Renal cortex interstitium (tissue), 11 donors: ENCODE results near the gene MCU. TPM values are rescaled to one million over a fixed set of nuclear protein-coding genes. Genes with fewer than 3 reads are reported as not detected.
"Not testable (repeated sequence)": the region's sequence is repeated elsewhere in the genome, so short reads cannot be mapped to it uniquely, and the experiment has no call there.

Source experiments
- DNase-seq, 11 donors: peaks; one replicate each; pipeline ENCODE4 v3.0.0-alpha.2; 2013; ENCODE audit warnings: low read depth in 9 of 11, low spot score in 4 of 11; ENCODE audit errors: extremely low read depth in 1 of 11
- polyA plus RNA-seq, 3 donors: library from polyadenylated mRNA; unstranded; fragments of 120-200 nt; gene quantifications; one replicate each; pipeline ENCODE4 v1.2.1, GENCODE V29; 2013; ENCODE audit not compliant: insufficient read length in 3 of 3

The MCU gene
- polyA plus RNA-seq, 3 donors = 41.0 to 51.6 (median 44.1) TPM

DNA sequence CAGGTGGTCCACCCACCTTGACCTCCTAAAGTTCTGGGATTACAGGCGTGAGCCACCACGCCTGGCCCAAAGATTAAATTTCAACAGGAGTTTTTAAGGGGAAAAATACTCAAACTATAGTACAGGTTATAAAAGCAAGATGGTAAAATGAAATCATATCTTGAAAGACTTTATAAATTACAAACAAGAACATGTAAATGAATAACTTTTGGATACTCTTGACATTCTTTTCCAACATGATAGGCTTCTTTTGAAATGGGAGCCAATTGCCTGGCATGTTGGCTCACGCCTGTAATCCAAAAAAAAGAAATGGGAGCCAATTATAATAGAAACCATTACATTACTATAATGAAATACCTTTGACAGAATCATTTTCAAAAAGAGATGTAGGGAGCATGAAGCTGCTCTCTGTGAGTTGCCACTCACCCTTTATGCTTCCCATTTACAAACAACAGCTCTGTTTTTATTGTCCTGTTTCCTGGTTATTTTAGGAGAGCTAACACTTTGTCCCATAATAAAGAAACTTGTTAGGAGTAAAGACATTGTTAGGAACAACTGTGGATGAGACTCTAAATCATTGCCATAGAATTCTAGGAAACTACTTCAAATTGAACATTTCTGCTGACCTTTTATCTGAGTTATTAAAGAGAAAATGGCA lies 24.6 kb upstream of the MCU start:
- DNase-seq = no peak

DNA sequence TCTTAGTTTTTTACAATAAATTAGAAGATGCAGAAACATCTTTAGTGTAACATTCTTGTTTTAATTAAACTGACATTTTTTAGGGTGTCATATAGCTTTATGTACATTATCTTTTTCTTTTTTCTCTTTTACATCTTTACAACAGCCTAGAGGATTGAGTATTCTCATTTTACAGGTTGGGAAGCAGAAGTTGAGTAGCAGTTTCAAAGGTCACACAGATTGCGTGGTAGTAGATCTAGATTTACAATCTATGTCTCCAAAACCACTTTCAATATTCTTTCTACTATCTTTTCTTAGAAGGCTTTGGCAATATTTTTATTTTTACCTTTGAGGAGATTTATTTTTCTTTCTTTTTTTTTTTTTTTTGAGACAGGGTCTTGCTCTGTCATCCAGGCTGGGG lies 18.7 kb upstream of the MCU start:
- DNase-seq = no peak

DNA sequence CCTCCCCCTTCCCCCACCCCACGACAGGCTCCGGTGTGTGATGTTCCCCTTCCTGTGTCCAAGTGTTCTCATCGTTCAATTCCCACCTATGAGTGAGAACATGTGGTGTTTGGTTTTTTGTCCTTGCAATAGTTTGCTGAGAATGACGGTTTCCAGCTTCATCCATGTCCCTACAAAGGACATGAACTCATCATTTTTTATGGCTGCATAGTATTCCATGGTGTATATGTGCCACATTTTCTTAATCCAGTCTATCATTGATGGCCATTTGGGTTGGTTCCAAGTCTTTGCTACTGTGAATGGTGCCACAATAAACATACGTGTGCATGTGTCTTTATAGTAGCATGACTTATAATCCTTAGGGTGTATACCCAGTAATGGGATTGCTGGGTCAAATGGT lies 17.8 kb upstream of the MCU start:
- DNase-seq = not testable (repeated sequence)

DNA sequence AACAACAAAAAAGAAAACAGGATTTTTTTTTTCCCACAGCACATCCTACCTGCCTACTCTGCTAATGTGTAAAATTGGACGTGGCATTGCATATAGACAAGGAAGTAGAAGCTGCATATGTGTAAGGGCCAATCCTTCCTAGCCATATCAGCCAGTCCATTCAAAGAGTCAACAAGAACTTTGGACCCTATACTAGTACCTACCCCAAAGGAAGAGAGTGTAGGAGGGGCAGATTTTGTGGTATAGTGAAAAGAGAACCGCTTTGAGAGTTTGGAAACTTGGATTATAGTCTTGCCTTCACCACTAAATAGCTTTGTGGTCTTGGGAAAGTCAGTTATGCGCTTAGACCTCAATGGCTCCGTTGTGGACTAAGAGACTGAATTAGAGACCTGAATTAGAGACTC lies 12.1 kb upstream of the MCU start:
- DNase-seq = no peak

DNA sequence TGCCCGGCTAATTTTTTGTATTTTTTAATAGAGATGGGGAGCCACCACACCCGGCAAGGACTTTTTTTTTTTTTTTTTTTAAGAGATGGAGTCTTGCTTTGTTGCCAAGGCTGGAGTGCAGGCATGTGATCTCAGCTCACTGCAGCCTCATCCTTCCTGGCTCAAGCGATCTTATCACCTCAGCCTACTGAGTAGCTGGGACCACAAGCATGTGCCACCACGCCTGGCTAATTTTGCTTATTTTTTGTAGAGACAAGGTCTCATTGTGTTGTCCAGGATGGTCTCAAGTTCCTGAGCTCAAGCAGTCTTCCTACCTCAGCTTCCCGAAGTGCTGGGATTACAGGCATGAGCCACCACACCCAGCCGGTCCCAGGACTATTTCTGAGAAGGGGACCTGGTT lies 9.3 kb upstream of the MCU start:
- DNase-seq = no peak

DNA sequence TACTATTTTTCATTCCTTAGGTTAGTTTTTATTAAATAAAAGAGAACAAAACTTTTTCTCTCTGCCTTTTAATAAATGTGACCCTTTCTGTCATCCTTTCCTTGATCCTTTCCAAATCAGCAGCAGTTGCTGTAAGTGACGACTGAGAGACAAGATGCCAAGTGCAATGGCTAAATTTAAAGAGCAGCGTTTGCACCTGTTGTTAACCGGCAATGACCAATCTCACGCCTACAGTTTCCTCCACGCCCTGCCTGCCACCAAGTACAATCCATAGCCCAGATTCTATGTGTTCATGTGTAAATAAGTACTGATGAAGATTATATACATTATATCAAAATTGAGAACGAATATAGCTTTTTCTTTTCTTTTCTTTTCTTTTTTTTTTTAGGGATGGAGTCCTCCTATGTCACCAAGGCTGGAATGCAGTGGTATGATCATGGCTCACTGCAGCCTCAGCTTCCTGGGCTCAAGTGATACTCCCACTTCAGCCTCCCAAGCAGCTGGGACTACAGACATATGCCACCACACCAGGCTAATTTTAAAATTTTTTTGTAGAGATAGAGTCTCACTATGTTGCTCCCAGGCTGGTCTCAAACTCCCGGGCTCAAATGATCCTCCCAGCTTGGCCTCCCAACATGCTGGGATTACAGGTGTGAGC lies 6.5 kb upstream of the MCU start:
- no peak for DNase-seq

DNA sequence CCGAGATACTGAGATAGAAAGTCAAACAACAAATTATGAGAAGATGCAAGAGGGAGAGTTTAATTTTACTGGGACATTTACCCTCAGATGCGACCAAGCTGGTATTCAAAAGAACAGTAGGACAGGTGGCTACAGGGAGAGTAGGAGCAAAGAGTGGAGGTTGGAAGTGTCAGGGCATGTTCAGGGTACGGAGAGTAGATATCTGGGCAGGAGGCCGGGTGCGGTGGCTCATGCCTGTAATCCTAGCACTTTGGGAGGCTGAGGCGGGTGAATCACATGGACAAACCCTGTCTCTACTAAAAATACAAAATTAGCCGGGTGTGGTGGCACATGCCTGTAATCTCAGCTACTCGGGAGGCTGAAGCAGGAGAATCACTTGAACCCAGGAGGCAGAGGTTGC lies 5.5 kb upstream of the MCU start:
- not testable (repeated sequence) for DNase-seq

DNA sequence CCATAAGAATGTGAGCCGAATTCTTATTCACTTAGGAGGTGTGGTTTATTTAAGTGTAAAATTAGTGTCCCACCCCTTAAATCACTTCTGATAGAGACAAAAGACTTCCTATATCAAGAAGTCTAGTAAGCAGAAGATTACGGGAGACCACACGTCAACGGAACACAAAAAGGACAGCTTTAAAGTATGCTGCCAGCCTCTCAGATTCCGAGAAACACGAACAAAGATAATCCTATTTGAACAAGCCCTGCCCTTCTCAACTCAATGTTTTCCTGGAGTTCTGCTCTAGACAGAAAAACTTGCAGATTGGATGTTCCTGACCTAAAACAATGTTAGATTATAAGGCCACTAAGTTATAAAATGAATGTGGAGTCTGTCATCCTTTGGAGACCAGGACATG lies 4.9 kb upstream of the MCU start:
- no peak for DNase-seq

DNA sequence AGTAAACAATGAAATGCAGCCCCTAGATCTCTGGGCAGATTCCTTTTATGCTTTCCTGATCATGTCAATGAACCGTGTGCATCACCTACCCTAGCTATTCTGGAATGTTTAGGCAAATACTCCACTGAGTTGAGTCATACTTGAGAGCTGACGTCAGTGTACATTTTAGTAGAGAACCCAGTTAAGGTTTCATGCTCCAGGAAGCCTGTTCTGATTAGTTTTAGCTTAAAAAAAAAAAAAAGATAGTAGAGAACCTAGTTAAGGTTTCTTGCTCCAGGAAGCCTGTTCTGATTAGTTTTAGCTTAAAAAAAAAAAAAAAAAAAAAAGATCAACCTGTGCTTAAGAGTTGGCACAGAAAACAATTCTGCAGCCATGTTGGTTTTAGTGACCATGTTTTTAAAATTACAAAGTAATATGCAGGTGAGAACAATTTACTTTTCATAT lies 3.7 kb upstream of the MCU start:
- peak in 3 of 11 donors; percentile 63 to 71 (median 70) for DNase-seq

DNA sequence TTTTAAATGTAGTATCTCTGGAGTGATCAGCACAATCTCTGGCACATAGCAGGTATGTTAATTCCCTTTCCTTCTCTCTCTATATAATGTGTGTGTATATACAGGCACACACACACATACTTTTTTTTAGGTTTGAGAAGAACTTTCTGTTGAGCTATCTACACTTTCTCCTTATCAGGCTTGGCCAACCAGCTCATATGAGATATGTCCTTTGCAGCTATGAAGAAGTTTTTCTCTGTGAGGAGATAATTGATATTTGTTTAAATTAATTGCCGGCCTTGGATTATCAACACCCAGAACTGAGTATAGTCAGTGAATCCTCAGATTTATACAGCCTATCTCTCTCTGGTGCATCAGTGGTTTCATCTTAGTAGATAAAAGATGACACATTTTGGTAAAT lies 2.3 kb upstream of the MCU start:
- DNase-seq = no peak

DNA sequence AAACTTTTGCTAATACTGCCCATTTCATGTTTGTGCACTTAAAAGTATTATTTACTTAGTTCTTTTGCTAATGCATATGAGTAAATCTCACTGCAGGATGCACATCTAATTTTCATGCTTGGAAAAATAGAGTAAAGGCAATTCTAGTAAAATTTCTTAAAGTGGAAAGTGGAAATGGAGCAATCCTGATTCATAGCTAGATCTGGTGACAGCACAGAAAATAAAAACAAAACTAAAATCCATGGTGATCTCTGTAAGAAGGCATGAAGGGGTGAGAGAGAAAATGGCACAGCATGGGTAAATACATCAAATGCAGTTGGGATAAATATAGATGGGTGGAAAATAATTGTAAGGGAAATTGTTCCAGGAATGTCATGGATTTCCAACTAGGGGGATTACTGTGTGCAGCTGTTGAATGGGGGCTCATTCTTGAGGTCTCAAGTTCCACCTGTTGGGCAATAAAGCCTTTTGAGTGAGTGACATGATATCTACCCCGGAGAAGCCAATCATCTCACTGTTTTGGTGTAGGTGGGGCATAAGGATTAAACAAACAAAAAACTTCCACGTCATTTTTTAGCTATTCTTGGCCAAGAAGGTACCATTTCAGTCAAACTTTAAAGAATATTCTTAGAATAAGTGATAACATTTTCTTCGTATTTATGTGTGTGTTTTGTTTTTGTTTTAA lies 1.7 kb upstream of the MCU start:
- DNase-seq = no peak

DNA sequence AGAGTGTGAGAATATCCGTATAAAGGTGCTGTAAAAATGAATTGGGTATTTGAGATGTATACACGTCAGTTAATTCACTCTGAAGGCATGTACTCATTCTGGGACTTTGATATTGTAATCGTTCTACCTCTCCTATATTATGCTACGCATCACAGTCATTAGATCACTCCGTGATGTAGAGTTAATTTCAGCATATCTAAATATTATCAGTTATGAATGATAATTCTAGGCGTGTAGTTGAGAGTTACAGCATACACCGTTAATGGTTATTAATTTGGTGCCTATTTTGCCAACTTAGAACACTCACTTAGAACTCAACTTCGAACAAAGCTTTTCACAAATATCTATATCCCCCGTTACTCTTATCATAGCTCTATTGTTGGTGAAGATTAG lies 477 bp upstream of the MCU start:
- DNase-seq = no peak

DNA sequence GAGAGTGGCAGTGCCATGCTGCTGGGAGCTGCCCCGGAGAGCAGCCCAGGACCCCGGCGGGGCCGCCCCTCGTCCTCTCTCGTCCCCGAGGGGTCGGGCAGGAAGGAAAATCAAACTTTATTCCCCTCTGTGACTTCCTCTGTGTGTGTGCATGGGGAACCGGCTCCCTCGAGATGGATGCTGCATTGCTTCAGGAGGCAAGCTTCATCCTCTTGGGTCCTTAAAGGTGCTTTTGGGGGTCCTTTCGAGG lies 726 bp downstream of the MCU start:
- DNase-seq = no peak

DNA sequence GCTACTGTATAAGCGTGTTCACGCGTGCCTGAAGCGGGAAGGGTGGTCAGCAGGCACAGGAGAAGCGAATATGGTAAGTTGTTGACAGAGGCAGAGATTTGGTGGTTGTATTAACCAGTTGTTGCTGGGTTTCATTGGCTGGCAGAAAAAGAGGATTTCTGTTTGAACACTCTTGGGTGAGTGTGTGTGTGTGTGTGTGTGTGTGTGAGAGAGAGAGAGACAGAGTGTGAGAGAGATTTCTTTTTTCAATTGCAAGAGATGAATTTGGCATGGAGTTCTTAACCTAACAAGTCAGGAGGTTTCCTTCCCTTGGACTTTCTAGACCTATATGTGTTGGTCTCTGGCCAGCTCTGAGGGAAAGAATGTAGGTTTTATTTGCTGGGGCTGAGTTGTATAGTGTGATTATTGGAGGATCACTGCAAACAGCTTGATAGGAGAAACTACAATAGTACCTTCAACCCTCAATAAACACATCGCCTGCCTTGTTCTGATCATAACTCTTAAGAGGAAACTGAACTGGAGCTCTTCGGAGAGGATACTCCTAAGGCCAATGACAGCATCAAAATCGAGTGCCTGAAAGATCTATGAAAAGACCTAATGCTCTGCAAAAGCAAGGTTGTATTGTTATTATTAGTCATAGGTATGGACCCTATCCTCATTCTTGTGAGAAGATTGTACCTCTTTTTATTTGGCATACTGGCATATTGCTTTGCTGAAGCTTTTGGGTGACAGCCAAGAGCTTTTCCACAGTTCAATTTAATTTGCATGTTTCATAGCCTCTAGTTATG lies 1.2 kb downstream of the MCU start:
- DNase-seq = no peak

DNA sequence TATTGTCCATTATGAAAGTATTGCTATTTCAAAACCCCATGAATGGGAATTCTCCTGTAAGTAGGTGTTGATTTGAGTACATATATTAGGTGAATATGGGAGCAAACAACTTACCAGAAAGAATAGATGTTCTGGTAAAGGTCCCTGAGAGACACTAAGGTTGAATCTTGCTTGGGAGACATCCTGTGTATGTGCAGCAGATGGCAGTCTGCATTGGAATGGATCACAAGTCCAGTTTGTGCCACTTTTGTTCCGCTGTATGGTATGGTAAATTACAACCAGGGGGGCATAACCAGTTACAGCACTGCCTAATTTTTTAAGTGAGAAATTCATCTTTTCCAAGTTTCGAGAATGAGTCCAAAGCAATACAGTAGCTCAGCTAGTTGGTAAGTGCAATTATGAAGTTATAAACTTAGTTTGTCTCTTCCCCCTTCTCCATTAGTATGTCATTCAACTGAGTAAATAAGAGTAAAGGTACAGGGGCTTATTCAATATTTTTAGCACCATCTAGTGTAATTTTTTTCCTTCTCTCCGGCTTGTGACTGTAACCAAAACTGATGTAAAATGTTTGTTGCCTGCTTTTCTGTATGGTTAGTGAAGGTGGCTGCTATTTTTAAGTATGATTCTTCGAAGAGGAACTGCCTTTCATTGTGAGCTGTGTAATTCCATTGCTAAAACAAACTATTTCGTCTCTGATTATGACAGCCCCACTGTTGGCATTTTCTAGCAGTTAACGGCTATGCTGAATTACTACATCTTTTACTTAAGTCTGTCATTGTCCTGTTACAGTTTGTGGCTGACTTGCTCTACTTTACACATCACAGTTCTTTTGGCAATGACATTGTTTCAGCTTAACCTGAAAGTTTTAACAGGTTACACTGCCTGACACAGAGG lies 2.8 kb downstream of the MCU start:
- DNase-seq = peak in 1 of 11 donors; percentile 25

DNA sequence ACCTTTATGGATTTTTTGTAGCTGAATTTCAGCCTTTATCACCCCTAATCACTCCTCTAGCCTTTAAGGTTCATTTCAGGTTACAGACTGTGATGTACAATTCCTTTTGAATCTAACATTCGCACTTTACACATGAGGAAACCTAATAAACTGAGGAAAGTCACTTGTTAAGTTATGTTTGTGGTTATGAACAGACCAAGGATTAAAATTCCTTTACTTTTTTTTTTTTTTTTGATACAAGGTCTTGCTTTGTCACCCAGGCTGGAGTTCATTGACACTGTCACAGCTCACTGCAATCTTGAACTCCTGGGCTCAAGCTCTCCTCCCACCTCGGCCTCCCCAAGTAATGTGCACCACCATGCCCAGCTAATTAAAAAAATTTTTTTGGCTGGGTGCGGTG lies 3.6 kb downstream of the MCU start:
- DNase-seq = no peak

DNA sequence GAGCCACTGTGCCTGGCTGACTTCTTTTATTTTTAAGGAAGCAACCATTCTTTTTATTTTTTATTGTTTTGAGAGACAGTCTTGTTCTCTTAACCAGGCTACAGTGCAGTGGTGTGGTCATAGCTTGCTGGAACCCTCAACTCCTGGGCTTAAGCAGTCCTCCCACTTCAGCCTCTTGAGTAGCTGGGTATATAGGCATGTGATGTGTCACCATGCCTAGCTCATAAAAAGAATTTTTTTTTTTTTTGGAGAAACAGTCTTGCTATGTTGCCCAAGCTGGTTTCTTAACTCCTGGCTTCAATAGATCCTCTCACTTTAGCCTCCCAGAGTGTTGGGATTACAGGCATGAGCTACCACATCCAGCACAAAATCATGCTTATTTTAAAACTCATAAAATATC lies 5.8 kb downstream of the MCU start:
- DNase-seq = no peak

DNA sequence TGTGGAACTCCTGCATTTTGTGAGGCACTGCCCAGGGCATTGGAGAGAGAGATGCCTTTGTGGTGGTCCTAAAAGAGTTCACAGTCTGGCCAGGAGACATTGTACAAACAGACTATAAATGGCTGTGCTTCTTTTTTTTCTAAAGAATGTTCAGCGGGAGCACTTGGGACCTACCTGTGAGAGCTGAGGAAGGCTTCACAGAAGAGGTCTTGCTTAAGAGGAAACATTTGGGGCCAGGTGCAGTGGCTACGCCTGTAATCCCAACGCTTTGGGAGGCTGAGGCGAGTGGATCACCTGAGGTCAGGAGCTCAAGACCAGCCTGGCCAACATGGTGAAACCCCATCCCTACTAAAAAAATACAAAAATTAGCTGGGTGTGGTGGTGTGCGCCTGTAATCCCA lies 10.5 kb downstream of the MCU start:
- DNase-seq = not testable (repeated sequence)
